ENCODE data around the gene INHBE.
"Not testable (repeated sequence)": the region's sequence is repeated elsewhere in the genome, so short reads cannot be mapped to it uniquely, and the experiment has no call there.

Gene INHBE
- 0 reads per million in 3 experiments for total RNA-seq

GRCh38 chr12:57454566-57455373 is at the start of gene INHBE:
INHBE (plus strand) TSS chr12:57455307; CDS start chr12:57455537, 230 bp downstream.
- no peak for DNase-seq

GRCh38 chr12:57410534-57410933 is 44.6 kb upstream of the INHBE start:
- no peak for DNase-seq

- DNase-seq, result not testable (repeated sequence)
These were observed 40.9 kb upstream of the INHBE start for GRCh38 chr12:57414160-57414559.

GRCh38 chr12:57415088-57415487 is 40.0 kb upstream of the INHBE start:
- no peak for DNase-seq

GRCh38 chr12:57416039-57416996 is 38.8 kb upstream of the INHBE start:
- no peak for DNase-seq

- no peak for DNase-seq
These were observed 36.9 kb upstream of the INHBE start for GRCh38 chr12:57418255-57418654.

GRCh38 chr12:57419495-57419894 is 35.6 kb upstream of the INHBE start:
- DNase-seq, result no peak

GRCh38 chr12:57420482-57420881 is 34.6 kb upstream of the INHBE start:
- no peak for DNase-seq

- not testable (repeated sequence) for DNase-seq
These were observed 28.2 kb upstream of the INHBE start for GRCh38 chr12:57426948-57427347.

GRCh38 chr12:57428965-57429364 is 26.1 kb upstream of the INHBE start:
- DNase-seq, result no peak

GRCh38 chr12:57429473-57430111 is 25.5 kb upstream of the INHBE start:
- no peak for DNase-seq

GRCh38 chr12:57430112-57430930 is 24.8 kb upstream of the INHBE start:
- peak; percentile 46 for DNase-seq

- DNase-seq, result peak; percentile 95
These were observed 24.1 kb upstream of the INHBE start, which contains the start of gene R3HDM2 for GRCh38 chr12:57430931-57431566. R3HDM2 (minus strand) TSS chr12:57431043; CDS start chr12:57310428, 120,615 bp downstream.

GRCh38 chr12:57431654-57432188 is 23.4 kb upstream of the INHBE start:
- no peak for DNase-seq

- DNase-seq, result no peak
These were observed 21.7 kb upstream of the INHBE start for GRCh38 chr12:57433370-57433769.

GRCh38 chr12:57434517-57435223 is 20.4 kb upstream of the INHBE start, which contains the start of gene INHBC:
INHBC (plus strand) TSS chr12:57434784; CDS start chr12:57434887, 103 bp downstream.
- DNase-seq, result no peak

- DNase-seq, result no peak
These were observed 19.8 kb upstream of the INHBE start for GRCh38 chr12:57435293-57435692.

GRCh38 chr12:57438400-57438799 is 16.7 kb upstream of the INHBE start:
- no peak for DNase-seq

GRCh38 chr12:57439762-57440266 is 15.3 kb upstream of the INHBE start:
- no peak for DNase-seq

- not testable (repeated sequence) for DNase-seq
These were observed 13.7 kb upstream of the INHBE start for GRCh38 chr12:57441393-57441792.

Data from central memory CD4-positive, alpha-beta T cell (primary cell).